GM12878 (cell line): ENCODE measurements around the gene PLEKHN1. TPM values are rescaled to one million over a fixed set of nuclear protein-coding genes. Genes with fewer than 3 reads are reported as not detected.

ENCODE experiments used
- BMI1 ChIP-seq: fragments of 450-650 bp; IDR thresholded peaks from 2 replicates; pipeline ENCODE4 v1.6.1; 2016; ENCODE audit warnings: mild to moderate bottlenecking, moderate library complexity, borderline replicate concordance
- FOS ChIP-seq: IDR thresholded peaks from 3 replicates; pipeline ENCODE4 v1.6.1; 2011; ENCODE audit warnings: borderline replicate concordance; ENCODE audit not compliant: insufficient read length; ENCODE audit errors: extremely low read depth
- IKZF2 ChIP-seq, 2 experiments: fragments of 450-650 bp; IDR thresholded peaks; 2 replicates each; pipeline ENCODE4 v1.6.1; 2017; ENCODE audit warnings: mild to moderate bottlenecking in 2 of 2, moderate library complexity in 2 of 2
- JUNB ChIP-seq: IDR thresholded peaks from 2 replicates; pipeline ENCODE4 v1.6.1; 2016; ENCODE audit warnings: antibody characterized with exemption, mild to moderate bottlenecking
- NFIC ChIP-seq: IDR thresholded peaks from 2 replicates; pipeline ENCODE4 v1.6.1; 2012; ENCODE audit warnings: low read depth, mild to moderate bottlenecking, inconsistent platforms, low read length, moderate library complexity
- NFYA ChIP-seq: IDR thresholded peaks from 2 replicates; pipeline ENCODE4 v1.6.1; 2011; ENCODE audit warnings: low read depth, mild to moderate bottlenecking, low read length, improper control_type of control experiment, borderline replicate concordance
- NR2F1 ChIP-seq: fragments of 450-650 bp; conservative IDR thresholded peaks from 2 replicates; pipeline ENCODE4 v1.6.1; 2017; ENCODE audit warnings: mild to moderate bottlenecking
- POLR2A ChIP-seq: IDR thresholded peaks from 2 replicates; pipeline ENCODE4 v1.6.1; 2011; ENCODE audit warnings: low read depth, mild to moderate bottlenecking, low read length
- POLR2AphosphoS5 ChIP-seq: IDR thresholded peaks from 2 replicates; pipeline ENCODE4 v1.6.1; 2011; ENCODE audit warnings: mild to moderate bottlenecking, low read length, inconsistent platforms
- RB1 ChIP-seq: fragments of 450-650 bp; formaldehyde crosslinking; IDR thresholded peaks from 2 replicates; pipeline ENCODE4 v1.6.1; 2017; ENCODE audit warnings: mild to moderate bottlenecking, borderline replicate concordance
- RBBP5 ChIP-seq: fragments of 200-600 bp; sonication (generic); conservative IDR thresholded peaks from 2 replicates; pipeline ENCODE4 v1.6.1; 2016
- RCOR1 ChIP-seq: conservative IDR thresholded peaks from 2 replicates; pipeline ENCODE4 v1.6.1; 2012; ENCODE audit warnings: low read depth, low read length, improper control_type of control experiment
- RUNX3 ChIP-seq: IDR thresholded peaks from 2 replicates; pipeline ENCODE4 v1.6.1; 2012; ENCODE audit warnings: low read length, inconsistent platforms
- SMAD1 ChIP-seq: fragments of 450-650 bp; IDR thresholded peaks from 2 replicates; pipeline ENCODE4 v1.6.1; 2018; ENCODE audit warnings: mild to moderate bottlenecking, low read depth; ENCODE audit not compliant: partially characterized antibody
- SUPT20H ChIP-seq: IDR thresholded peaks from 2 replicates; pipeline ENCODE4 v1.6.1; 2011; ENCODE audit warnings: low read depth, mild to moderate bottlenecking, low read length, moderate library complexity, borderline replicate concordance; ENCODE audit not compliant: control insufficient read depth
- TARDBP ChIP-seq: IDR thresholded peaks from 2 replicates; pipeline ENCODE4 v1.6.1; 2016; ENCODE audit warnings: borderline replicate concordance
- polyA plus RNA-seq, 11 experiments: library from polyadenylated mRNA; depleted of rRNA in 4 of 11; unstranded in 6 of 11; stranded (reverse) in 5 of 11; fragments of >200 nt; fragmentation: Nextera tagmentation in 4 of 11; fragmentation: Illumina TruSeq in 1 of 11; extraction: Ambion mirVana in 4 of 11; extraction: Trizol in 1 of 11; gene quantifications; 1 replicate in 1 of 11; 2 replicates in 10 of 11; pipeline versions ENCODE4 v1.2.1 to v1.2.3, GENCODE V29; 2011 to 2016; ENCODE audit warnings: inconsistent platforms in 2 of 11, missing spikeins in 2 of 11, low read depth in 1 of 11
- total RNA-seq, 4 experiments: library from RNA; depleted of rRNA in 3 of 4; stranded (reverse); fragments of >200 nt in 3 of 4; fragmentation: Illumina TruSeq in 1 of 4; extraction: Trizol in 1 of 4; gene quantifications; 2 replicates each; pipeline versions ENCODE4 v1.2.1 to v1.2.3, GENCODE V29; 2013 to 2021
- TF ChIP-seq, protein P1 (sequence below): IDR thresholded peaks from 2 replicates; pipeline ENCODE4 v1.6.1; 2012; ENCODE audit warnings: low read length, inconsistent platforms
- TF ChIP-seq, protein P2 (sequence below): IDR thresholded peaks from 2 replicates; pipeline ENCODE4 v1.6.1; 2011; ENCODE audit warnings: low read depth, low read length, improper control_type of control experiment, borderline replicate concordance
- TF ChIP-seq, protein P3 (sequence below): fragments of 450-650 bp; IDR thresholded peaks from 2 replicates; pipeline ENCODE4 v1.6.1; 2016; ENCODE audit warnings: mild to moderate bottlenecking
- TF ChIP-seq, protein P4 (sequence below): fragments of 450-650 bp; IDR thresholded peaks from 2 replicates; pipeline ENCODE4 v1.6.1; 2017; ENCODE audit warnings: mild to moderate bottlenecking
- TF ChIP-seq, protein P5 (sequence below): fragments of 450-650 bp; IDR thresholded peaks from 2 replicates; pipeline ENCODE4 v1.6.1; 2014; ENCODE audit warnings: mild to moderate bottlenecking
- TF ChIP-seq, protein P6 (sequence below), 3 experiments: IDR thresholded peaks in 2 of 3; conservative IDR thresholded peaks in 1 of 3; 2 replicates each; pipeline ENCODE4 v1.5.1; 2011; ENCODE audit warnings: low read depth in 3 of 3, low read length in 3 of 3, mild to moderate bottlenecking in 3 of 3, control low read depth in 2 of 3, moderate library complexity in 2 of 3, inconsistent platforms in 1 of 3, mixed read lengths in 1 of 3; ENCODE audit not compliant: control insufficient read depth in 2 of 3, insufficient read depth in 1 of 3; ENCODE audit errors: extremely low read depth in 1 of 3

Gene PLEKHN1
- total and polyA plus RNA-seq, 10 of the 15 experiments (the other 5 are each of a cell fraction or from before 2014, with no cell fraction given), result 0.04 to 0.26 (median 0.18) TPM; not detected in 6

DNA sequence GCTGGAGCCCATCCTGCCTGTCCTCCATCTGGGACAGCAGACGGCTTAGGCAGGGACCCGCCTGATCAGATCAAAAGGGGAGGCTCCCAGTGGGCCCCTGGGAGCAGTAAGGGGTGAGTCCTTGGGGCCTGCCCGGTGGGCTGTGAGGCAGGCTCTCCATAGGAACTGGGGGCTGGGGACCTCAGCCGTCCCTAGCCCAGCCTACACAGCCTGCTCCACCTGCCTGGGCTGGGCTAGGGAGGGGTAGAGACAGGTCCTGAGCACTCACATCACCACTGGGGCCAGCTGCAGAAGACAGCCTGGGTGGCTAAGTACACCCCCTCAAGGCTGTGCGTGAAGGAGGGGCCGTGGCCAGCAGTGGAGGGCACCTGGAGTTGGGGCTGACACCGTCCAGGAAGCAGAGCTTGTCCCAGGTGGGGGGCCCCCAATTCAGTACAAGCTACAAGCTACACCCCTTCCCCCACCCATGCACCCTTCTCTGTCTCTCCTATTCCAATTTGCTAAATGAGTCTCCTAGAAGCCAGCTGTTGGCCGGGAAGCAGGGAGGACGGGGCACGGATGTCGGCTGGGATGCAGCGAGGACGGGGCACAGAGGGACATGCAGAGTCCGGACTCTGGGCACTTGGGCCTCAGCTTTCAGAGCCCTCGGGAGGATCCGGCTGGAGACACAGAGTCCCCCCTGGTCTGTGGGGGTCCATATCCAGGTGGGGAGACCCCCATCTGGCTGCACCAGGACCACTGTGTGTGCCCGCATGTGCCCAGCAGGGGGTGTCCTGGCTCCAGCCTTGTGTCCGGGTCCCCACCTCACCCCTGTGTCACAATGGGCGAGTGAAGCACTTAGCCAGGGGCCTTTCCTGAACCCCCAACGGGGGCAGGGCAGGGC, 48.8 kb downstream of the PLEKHN1 start (continued):
- TF ChIP-seq, protein P1, sequence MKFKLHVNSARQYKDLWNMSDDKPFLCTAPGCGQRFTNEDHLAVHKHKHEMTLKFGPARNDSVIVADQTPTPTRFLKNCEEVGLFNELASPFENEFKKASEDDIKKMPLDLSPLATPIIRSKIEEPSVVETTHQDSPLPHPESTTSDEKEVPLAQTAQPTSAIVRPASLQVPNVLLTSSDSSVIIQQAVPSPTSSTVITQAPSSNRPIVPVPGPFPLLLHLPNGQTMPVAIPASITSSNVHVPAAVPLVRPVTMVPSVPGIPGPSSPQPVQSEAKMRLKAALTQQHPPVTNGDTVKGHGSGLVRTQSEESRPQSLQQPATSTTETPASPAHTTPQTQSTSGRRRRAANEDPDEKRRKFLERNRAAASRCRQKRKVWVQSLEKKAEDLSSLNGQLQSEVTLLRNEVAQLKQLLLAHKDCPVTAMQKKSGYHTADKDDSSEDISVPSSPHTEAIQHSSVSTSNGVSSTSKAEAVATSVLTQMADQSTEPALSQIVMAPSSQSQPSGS, result no peak
- TF ChIP-seq RCOR1, result no peak
- no peak for TF ChIP-seq NFIC
- TF ChIP-seq, protein P2, sequence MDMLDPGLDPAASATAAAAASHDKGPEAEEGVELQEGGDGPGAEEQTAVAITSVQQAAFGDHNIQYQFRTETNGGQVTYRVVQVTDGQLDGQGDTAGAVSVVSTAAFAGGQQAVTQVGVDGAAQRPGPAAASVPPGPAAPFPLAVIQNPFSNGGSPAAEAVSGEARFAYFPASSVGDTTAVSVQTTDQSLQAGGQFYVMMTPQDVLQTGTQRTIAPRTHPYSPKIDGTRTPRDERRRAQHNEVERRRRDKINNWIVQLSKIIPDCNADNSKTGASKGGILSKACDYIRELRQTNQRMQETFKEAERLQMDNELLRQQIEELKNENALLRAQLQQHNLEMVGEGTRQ, result no peak
- TF ChIP-seq RB1, result no peak
- no peak for TF ChIP-seq TARDBP
- no peak for TF ChIP-seq NR2F1
- TF ChIP-seq, protein P3, sequence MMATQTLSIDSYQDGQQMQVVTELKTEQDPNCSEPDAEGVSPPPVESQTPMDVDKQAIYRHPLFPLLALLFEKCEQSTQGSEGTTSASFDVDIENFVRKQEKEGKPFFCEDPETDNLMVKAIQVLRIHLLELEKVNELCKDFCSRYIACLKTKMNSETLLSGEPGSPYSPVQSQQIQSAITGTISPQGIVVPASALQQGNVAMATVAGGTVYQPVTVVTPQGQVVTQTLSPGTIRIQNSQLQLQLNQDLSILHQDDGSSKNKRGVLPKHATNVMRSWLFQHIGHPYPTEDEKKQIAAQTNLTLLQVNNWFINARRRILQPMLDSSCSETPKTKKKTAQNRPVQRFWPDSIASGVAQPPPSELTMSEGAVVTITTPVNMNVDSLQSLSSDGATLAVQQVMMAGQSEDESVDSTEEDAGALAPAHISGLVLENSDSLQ, result no peak
- TF ChIP-seq JUNB, result no peak
- TF ChIP-seq RUNX3, result no peak
- TF ChIP-seq, protein P4, sequence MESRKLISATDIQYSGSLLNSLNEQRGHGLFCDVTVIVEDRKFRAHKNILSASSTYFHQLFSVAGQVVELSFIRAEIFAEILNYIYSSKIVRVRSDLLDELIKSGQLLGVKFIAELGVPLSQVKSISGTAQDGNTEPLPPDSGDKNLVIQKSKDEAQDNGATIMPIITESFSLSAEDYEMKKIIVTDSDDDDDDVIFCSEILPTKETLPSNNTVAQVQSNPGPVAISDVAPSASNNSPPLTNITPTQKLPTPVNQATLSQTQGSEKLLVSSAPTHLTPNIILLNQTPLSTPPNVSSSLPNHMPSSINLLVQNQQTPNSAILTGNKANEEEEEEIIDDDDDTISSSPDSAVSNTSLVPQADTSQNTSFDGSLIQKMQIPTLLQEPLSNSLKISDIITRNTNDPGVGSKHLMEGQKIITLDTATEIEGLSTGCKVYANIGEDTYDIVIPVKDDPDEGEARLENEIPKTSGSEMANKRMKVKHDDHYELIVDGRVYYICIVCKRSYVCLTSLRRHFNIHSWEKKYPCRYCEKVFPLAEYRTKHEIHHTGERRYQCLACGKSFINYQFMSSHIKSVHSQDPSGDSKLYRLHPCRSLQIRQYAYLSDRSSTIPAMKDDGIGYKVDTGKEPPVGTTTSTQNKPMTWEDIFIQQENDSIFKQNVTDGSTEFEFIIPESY, result no peak
- TF ChIP-seq FOS, result no peak
- TF ChIP-seq POLR2A, result peak; percentile 81
- TF ChIP-seq SUPT20H, result no peak
- TF ChIP-seq, protein P5, sequence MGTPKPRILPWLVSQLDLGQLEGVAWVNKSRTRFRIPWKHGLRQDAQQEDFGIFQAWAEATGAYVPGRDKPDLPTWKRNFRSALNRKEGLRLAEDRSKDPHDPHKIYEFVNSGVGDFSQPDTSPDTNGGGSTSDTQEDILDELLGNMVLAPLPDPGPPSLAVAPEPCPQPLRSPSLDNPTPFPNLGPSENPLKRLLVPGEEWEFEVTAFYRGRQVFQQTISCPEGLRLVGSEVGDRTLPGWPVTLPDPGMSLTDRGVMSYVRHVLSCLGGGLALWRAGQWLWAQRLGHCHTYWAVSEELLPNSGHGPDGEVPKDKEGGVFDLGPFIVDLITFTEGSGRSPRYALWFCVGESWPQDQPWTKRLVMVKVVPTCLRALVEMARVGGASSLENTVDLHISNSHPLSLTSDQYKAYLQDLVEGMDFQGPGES, result no peak
- TF ChIP-seq IKZF2 (IDR thresholded peaks at IDR 0.05), result 0 out of 4 replicates have a peak, but pooled peaks of 1 of the 2 experiments have one; percentile 19
- no peak for TF ChIP-seq RBBP5
- TF ChIP-seq BMI1, result no peak
- no peak for TF ChIP-seq NFYA
- TF ChIP-seq, protein P6, sequence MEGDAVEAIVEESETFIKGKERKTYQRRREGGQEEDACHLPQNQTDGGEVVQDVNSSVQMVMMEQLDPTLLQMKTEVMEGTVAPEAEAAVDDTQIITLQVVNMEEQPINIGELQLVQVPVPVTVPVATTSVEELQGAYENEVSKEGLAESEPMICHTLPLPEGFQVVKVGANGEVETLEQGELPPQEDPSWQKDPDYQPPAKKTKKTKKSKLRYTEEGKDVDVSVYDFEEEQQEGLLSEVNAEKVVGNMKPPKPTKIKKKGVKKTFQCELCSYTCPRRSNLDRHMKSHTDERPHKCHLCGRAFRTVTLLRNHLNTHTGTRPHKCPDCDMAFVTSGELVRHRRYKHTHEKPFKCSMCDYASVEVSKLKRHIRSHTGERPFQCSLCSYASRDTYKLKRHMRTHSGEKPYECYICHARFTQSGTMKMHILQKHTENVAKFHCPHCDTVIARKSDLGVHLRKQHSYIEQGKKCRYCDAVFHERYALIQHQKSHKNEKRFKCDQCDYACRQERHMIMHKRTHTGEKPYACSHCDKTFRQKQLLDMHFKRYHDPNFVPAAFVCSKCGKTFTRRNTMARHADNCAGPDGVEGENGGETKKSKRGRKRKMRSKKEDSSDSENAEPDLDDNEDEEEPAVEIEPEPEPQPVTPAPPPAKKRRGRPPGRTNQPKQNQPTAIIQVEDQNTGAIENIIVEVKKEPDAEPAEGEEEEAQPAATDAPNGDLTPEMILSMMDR (IDR thresholded peaks at IDR 0.05 in 2 of 3, conservative IDR thresholded peaks at IDR 0.05 in 1 of 3; ENCODE audit: control insufficient read depth in 2 of 3, extremely low read depth in 1 of 3, insufficient read depth in 1 of 3, low read depth in 3 of 3, low read length in 3 of 3), result peak; percentile 38 to 48 (median 45); a peak in 5 of 6 replicates
- peak; percentile 77; the same call in 1 of the 2 replicates for TF ChIP-seq POLR2AphosphoS5
- no peak for TF ChIP-seq SMAD1
